GM06990 (cell line): Measurements from ENCODE around the gene NOS1.

ENCODE experiments used
- DNase-seq: peaks from one replicate; pipeline ENCODE4 v3.0.0-alpha.2; 2011; ENCODE audit not compliant: insufficient read length; ENCODE audit errors: extremely low read depth
- H3K27me3 ChIP-seq: replicated peaks from 2 replicates; pipeline ENCODE4 v1.6.0; 2011; ENCODE audit warnings: low read length; ENCODE audit not compliant: control insufficient read depth, insufficient read depth
- H3K36me3 ChIP-seq: 2 replicates; pipeline ENCODE4 v1.5.1; 2011; ENCODE audit warnings: low read length; ENCODE audit not compliant: control insufficient read depth, insufficient read depth
- H3K4me3 ChIP-seq: replicated peaks from 2 replicates; pipeline ENCODE4 v1.5.1; 2011; ENCODE audit warnings: low read depth, mild to moderate bottlenecking, control low read depth, low read length
- CTCF ChIP-seq: IDR thresholded peaks from 2 replicates; pipeline ENCODE4 v1.5.1; 2011; ENCODE audit warnings: low read length, control low read depth, mild to moderate bottlenecking, inconsistent platforms; ENCODE audit not compliant: insufficient read depth, poor library complexity, severe bottlenecking

The NOS1 gene

GRCh38 chr12:117363056-117363662 lies 1.7 kb upstream of the NOS1 start:
- Histone ChIP-seq H3K4me3 (no peak overlapping the region), H3K36me3 (no peaks in the 10 kb centered on the region), H3K27me3 (no peaks in the 10 kb centered on the region; the same call in none of the 2 replicates)
- no peak for DNase-seq
- no peak for TF ChIP-seq CTCF

GRCh38 chr12:117362391-117362790 lies 965 bp upstream of the NOS1 start:
- DNase-seq = no peak
- no peak for TF ChIP-seq CTCF
- H3K27me3 ChIP-seq = no peaks in the 10 kb centered on the region; the same call in none of the 2 replicates
- H3K36me3 ChIP-seq = no peaks in the 10 kb centered on the region
- H3K4me3 ChIP-seq = no peak overlapping the region

- no peaks in the 10 kb centered on the region; the same call in none of the 2 replicates for H3K27me3 ChIP-seq
- H3K36me3 ChIP-seq = no peaks in the 10 kb centered on the region
- no peak for TF ChIP-seq CTCF
- H3K4me3 ChIP-seq = no peak overlapping the region
- DNase-seq = no peak
Measured at GRCh38 chr12:117361905-117362304, 479 bp upstream of the NOS1 start.

- no peaks in the 10 kb centered on the region for H3K36me3 ChIP-seq
- no peaks in the 10 kb centered on the region; the same call in none of the 2 replicates for H3K27me3 ChIP-seq
- no peak for DNase-seq
- H3K4me3 ChIP-seq = no peak overlapping the region
- TF ChIP-seq CTCF = no peak
Measured at GRCh38 chr12:117360551-117361346, 677 bp downstream of the NOS1 start.

- no peak for DNase-seq
- no peak for TF ChIP-seq CTCF
- no peaks in the 10 kb centered on the region; the same call in none of the 2 replicates for H3K27me3 ChIP-seq
- no peaks in the 10 kb centered on the region for H3K36me3 ChIP-seq
- no peak overlapping the region for H3K4me3 ChIP-seq
Measured at GRCh38 chr12:117360222-117360550, 1.2 kb downstream of the NOS1 start.
